Measurements from ENCODE around the gene NEU4. TPM values are rescaled to one million over a fixed set of nuclear protein-coding genes. Genes with fewer than 3 reads are reported as not detected.
A peak's percentile ranks its signal among the peaks of the same experiment; 100 is the strongest.

Gene NEU4
- total and polyA plus RNA-seq, 9 of the 15 experiments (the other 6 are each of a cell fraction or from before 2014, with no cell fraction given): 0.01 to 0.40 TPM; not detected in 7

DNA sequence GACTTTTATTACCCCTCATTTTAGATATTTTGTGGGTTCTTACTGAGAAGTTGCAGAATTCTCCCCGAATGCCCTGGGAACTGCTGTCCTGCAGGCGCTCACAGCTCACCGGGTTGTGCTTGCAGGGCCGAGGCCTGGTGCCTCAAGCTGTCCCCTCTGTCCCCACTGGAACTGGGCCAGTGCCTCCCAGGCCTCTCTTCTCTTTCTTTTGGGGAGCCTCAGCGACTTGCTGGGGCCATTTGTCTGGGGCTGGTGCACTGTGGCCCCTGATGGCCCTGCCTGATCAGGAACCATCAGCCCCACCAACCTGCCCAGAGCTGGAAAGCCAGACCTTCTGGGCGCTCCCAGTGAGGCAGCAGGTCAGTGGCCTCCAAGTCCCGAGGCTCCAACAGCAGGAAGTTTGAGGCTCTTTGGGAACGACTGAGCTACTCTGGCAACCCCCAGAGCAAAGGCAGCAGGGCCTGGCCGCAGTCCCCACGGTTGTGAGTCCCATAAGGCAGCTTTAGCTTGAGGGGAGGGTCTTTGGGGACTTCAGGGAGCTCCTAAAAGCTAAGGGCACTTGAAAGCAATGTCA is 14.7 kb upstream of the NEU4 start:
- ATAC-seq (no peak), FAIRE-seq (no peak), DNase-seq (ENCODE audit: extremely low read depth in 1 of 4, low spot score in 3 of 4) (no peak)
- H3K27me3 ChIP-seq (ENCODE audit: control insufficient read depth in 2 of 2, insufficient read depth in 2 of 2, low read length in 2 of 2): no peaks in the 10 kb centered on the region
- in situ Hi-C loops (cut with MboI) (no loop called here), intact Hi-C loops (cut with micrococcal nuclease) (no loop called here)
- TF ChIP-seq MYNN (IDR thresholded peaks at IDR 0.05) (no peak), MYNN (CRISPR knock-in tag; IDR thresholded peaks at IDR 0.05) (no peak), ZNF780A (CRISPR knock-in tag; IDR thresholded peaks at IDR 0.05) (no peak), GATA2 (CRISPR knock-in tag; IDR thresholded peaks at IDR 0.05) (no peak), FUS (optimal IDR thresholded peaks at IDR 0.05; ENCODE audit: low read depth, low read length) (no peak), KLF10 (CRISPR knock-in tag; IDR thresholded peaks at IDR 0.05) (no peak), DNMT1 (IDR thresholded peaks at IDR 0.05) (no peak), RB1 (IDR thresholded peaks at IDR 0.05; ENCODE audit: low read depth) (no peak), JUN (IDR thresholded peaks at IDR 0.05; ENCODE audit: borderline replicate concordance, low read depth, low read length) (no peak), JUN (CRISPR knock-in tag; IDR thresholded peaks at IDR 0.05; ENCODE audit: borderline replicate concordance) (no peak), ELK1 (CRISPR knock-in tag; IDR thresholded peaks at IDR 0.05) (no peak), KDM5B (IDR thresholded peaks at IDR 0.05; ENCODE audit: insufficient replicate concordance, low read depth, low read length) (no peak), HMG20B (CRISPR knock-in tag; IDR thresholded peaks at IDR 0.05) (no peak), TFE3 (CRISPR knock-in tag; IDR thresholded peaks at IDR 0.05) (no peak), PHB (CRISPR knock-in tag; IDR thresholded peaks at IDR 0.05) (no peak), DACH1 (IDR thresholded peaks at IDR 0.05; ENCODE audit: partially characterized antibody) (no peak), PHB2 (IDR thresholded peaks at IDR 0.05; ENCODE audit: low read depth) (no peak), RUNX1 (IDR thresholded peaks at IDR 0.05; ENCODE audit: low read depth) (no peak), ZBTB26 (CRISPR knock-in tag; IDR thresholded peaks at IDR 0.05) (no peak), XRCC3 (IDR thresholded peaks at IDR 0.05) (no peak)
- TF ChIP-seq, protein P1, sequence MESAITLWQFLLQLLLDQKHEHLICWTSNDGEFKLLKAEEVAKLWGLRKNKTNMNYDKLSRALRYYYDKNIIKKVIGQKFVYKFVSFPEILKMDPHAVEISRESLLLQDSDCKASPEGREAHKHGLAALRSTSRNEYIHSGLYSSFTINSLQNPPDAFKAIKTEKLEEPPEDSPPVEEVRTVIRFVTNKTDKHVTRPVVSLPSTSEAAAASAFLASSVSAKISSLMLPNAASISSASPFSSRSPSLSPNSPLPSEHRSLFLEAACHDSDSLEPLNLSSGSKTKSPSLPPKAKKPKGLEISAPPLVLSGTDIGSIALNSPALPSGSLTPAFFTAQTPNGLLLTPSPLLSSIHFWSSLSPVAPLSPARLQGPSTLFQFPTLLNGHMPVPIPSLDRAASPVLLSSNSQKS (CRISPR knock-in tag; IDR thresholded peaks at IDR 0.05): no peak
- no peaks in the 10 kb centered on the region for H4K20me1 ChIP-seq (replicated peaks; ENCODE audit: control insufficient read depth, insufficient read depth, low read length)
- peaks cover 0 to 36% of the 10 kb centered on the region in 2 experiments; a peak in 2 of 5 replicates for H3K4me1 ChIP-seq (replicated peaks in 1 of 2; ENCODE audit: control insufficient read depth in 2 of 2, insufficient read depth in 2 of 2, low read length in 2 of 2)
- 0 out of 2 replicates have a peak overlapping the region, but pooled peaks have one; percentile 32 for H2AFZ ChIP-seq (ENCODE audit: low read depth, low read length)
- H3K27ac ChIP-seq (ENCODE audit: extremely low read depth, low read depth, low read length): no peak overlapping the region
- H3K4me3 ChIP-seq: no peak overlapping the region
- 69% methylated on average over 4 of the region's 10 CpGs for WGBS (ENCODE audit: insufficient coverage, low coverage, missing lambda C conversion rate)
- H3K36me3 ChIP-seq (ENCODE audit: control insufficient read depth, insufficient read depth, low read length): no peaks in the 10 kb centered on the region
- CTCF ChIA-PET (ENCODE audit: low intra/inter-chr PET ratio): interaction anchor here (0.6 kb wide), 1 partner anchor 82 kb away, joined by 3 read pairs; no protein-coding TSS in a partner anchor
- H3K79me2 ChIP-seq (ENCODE audit: control insufficient read depth, insufficient read depth, low read length): no peaks in the 10 kb centered on the region
- H3K9me3 ChIP-seq (replicated peaks; ENCODE audit: control insufficient read depth, insufficient read depth, low read depth, low read length): no peaks in the 10 kb centered on the region; the same call in 1 of the 2 replicates
- no TSS peak for BruUV-seq (replicated peaks)
- POLR2A ChIA-PET: interaction anchor here (0.7 to 1.4 kb wide), 3 partner anchors 9 to 54 kb away, joined by 3 to 4 read pairs (median 3); no protein-coding TSS in a partner anchor
- H3K9me1 ChIP-seq (ENCODE audit: control insufficient read depth, insufficient read depth, low read length): no peaks in the 10 kb centered on the region
- no peak overlapping the region for H3K9ac ChIP-seq (ENCODE audit: insufficient read depth in 1 of 2, low read depth in 2 of 2, low read length in 2 of 2)
- no peak overlapping the region for H3K4me2 ChIP-seq (ENCODE audit: insufficient read depth, low read length)

Measured in K562 (cell line).